GM10266 (cell line): ENCODE results near the gene PEAK3.

Experiments used
- DNase-seq: peaks from one replicate; pipeline ENCODE4 v3.0.0; 2012; ENCODE audit errors: extremely low spot score
- TF ChIP-seq, protein P1 (sequence below): IDR thresholded peaks from 2 replicates; pipeline ENCODE4 v1.5.1; 2012; ENCODE audit warnings: mild to moderate bottlenecking, low read depth; ENCODE audit not compliant: control insufficient read depth, insufficient read depth; ENCODE audit errors: missing control alignments

Gene PEAK3

DNA sequence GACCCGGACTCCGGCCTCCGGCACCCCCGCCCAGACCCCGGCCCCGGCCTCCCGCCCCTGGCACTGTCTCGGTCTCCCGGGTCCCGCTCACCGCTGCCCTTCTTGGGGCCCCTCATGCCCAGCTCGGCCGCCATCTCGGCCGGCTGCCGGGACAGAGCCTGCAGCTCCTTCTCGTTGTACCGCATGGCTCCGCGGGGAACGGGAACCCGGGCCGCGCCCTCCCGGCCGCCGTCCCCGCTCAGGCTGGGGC is 46.0 kb downstream of the PEAK3 start:
- no peak for DNase-seq
- TF ChIP-seq, protein P1, sequence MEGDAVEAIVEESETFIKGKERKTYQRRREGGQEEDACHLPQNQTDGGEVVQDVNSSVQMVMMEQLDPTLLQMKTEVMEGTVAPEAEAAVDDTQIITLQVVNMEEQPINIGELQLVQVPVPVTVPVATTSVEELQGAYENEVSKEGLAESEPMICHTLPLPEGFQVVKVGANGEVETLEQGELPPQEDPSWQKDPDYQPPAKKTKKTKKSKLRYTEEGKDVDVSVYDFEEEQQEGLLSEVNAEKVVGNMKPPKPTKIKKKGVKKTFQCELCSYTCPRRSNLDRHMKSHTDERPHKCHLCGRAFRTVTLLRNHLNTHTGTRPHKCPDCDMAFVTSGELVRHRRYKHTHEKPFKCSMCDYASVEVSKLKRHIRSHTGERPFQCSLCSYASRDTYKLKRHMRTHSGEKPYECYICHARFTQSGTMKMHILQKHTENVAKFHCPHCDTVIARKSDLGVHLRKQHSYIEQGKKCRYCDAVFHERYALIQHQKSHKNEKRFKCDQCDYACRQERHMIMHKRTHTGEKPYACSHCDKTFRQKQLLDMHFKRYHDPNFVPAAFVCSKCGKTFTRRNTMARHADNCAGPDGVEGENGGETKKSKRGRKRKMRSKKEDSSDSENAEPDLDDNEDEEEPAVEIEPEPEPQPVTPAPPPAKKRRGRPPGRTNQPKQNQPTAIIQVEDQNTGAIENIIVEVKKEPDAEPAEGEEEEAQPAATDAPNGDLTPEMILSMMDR: no peak

DNA sequence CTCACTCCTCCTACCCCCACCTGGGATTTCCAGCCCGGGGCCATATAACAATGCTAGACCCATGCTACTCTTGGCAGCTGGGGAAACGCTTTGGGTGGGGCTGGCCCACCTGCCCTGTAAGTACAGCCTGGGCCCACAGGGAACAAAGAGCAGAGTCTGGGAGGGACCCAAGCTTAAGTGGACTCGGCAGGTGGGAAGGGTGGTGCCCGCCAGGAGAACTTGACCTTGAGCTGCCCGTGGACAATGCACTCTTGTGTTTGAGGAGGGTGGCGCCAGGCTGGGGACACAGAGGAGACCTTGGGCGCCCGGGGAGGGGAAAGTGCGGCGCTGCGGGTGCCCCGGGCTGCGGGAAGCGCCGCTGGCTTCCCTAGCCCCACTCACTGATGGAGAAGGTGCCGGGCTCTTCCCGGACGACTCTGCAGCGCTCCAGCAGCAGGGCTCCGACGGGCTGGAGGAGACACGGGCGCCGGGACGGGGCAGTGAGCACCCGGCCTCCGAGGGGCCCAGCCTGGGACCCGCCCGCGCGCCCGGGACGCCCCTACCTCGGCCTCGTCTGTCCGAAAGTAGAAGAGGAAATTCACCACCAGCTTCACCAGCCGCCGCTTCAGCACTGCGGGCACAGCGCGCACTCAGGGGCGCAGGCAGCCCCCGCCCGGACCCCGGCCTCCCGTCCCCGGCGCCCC is 46.5 kb downstream of the PEAK3 start:
- TF ChIP-seq, protein P1: no peak
- no peak for DNase-seq

DNA sequence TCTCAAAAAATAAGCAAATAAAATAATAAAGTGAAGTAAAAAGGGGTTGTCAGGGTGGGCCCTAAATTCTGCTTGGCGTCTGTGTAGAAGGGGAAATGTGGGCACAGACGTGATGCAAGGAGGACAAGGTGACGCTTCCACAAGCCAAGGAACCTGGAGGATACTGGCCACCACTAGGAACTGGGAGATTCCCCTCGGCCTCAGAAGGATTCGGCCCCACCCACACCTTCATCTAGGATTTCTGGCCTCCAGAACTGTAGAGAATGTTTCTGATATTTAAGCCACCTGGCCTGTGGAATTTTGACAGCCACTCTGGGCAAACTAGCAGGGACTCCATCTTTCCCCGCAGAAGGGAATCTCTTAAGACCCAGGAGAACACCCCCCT is 47.0 kb downstream of the PEAK3 start:
- TF ChIP-seq, protein P1: no peak
- no peak for DNase-seq

DNA sequence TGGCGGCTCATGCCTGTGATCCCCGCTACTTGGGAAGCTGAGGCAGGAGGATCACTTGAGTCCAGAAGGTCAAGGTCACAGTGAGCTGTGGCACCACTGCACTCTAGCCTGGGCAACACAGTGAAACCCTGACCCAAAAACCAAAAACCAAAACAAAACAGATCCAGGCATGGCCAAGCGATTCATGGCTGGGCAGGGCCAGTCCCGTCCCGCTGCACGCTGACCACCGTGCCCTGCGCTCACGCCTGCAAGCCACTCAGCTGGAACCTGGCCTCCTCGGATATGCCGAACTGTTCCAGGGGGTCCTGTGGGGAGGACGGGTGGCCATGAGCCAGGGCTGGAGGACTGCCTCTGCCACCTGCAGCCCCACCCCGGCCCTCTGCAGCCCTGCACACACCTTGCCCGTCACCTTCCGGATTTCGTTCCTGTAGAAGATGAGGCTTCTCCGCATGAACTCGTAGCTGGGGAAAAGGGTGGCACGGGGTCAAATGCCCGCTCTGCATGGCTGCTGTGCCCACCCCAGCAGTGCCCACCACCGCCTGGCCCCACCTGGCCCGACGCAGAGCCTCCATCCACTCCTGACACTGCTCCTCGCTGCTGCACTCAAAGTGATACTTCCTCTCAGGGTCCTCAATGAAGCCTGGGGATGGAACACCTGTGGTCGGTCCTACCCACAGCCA is 48.2 kb downstream of the PEAK3 start:
- TF ChIP-seq, protein P1: no peak

DNA sequence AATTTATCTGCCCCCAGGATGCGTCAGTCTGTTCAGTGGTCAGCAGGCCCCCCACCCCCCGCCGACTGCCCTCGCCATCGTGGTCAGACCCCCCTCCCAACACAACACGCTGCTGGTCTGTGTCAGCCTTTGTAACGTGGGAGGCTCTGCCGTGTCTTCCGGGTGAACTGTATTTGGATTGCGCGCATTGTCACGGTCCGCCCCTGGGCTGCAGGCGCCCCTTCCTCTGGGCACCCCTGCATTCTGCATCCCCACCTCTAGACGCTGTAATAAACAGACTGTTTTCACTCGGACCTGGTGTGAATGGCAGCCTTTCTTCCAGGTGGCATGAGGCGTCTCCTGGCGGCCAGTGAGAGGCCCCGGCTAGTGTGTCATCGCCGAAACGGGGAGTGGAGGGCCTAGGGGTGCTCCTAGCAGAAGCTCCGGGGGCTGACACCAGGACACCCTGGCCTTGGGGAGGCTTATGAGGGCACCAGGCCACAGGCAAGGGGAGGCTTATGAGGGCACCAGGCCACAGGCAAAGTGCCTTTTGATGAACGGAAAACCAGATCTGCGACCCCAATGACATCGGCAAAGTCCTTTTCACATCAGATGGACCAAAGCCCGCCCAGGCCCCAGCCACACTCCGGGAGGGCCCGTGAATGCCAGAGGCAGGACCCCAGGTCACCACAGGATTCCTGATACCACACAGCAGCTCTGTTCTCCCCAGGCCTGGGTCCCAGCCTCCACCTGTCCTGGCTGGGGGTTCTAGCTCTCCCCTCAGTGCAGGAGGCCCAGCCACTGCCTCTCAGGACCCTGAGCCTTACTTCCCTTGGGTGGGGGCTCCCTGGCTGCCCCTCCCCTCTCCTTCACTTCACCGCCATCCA is 49.5 kb downstream of the PEAK3 start:
- TF ChIP-seq, protein P1: no peak
- no peak for DNase-seq

More for the DNA sequence above, 48.2 kb downstream of the PEAK3 start:
- DNase-seq: no peak

DNA sequence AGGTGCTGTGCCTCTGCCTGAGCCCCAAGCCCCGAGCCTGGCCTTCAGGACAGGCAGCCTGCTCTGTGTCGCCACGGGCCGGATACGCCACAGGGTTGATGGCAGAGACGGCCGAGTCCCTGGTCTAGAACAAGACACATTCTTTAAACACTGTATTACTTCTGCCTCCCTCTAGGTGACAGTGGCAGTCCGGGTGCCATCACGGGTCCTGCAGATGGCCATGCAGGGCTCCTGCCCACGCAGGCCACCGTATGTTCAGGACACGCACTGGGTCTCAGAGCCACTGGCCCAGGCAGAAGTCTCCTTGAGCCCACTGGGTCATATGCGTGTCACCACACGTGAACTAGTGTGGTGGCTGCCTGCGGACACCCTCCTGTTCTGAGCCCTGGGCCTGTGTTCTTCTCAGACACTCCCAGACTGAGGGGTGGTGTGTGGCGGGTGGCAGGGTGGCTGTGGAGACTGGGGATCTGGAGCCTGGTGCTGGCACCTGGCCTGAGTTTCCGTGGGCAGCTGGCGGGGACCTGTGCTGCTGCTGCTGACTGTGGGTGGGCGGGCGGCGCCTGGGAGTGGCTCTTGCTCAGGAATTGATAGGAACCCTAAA is 50.3 kb downstream of the PEAK3 start:
- DNase-seq: no peak
- TF ChIP-seq, protein P1: peak; percentile 20
